MM.1S (cell line): ENCODE measurements around the gene GPATCH4.

Experiments
- DNase-seq: peaks from one replicate; pipeline ENCODE4 v3.0.0-alpha.2; 2015
- H2AFZ ChIP-seq: fragments of 300-600 bp; sonication (generic); 2 replicates; pipeline ENCODE4 v1.6.0; 2016; ENCODE audit warnings: antibody characterized with exemption, low read length
- H3F3A ChIP-seq: fragments of 300-600 bp; sonication (generic); 2 replicates; pipeline ENCODE4 v1.6.1; 2016; ENCODE audit warnings: mild to moderate bottlenecking, antibody characterized with exemption, low read length, moderate library complexity, mixed read lengths; ENCODE audit not compliant: insufficient read depth
- H3K27ac ChIP-seq: fragments of 300-600 bp; sonication (generic); 2 replicates; pipeline ENCODE4 v1.5.1; 2016; ENCODE audit warnings: mild to moderate bottlenecking, low read length
- H3K27me3 ChIP-seq: fragments of 300-600 bp; sonication (generic); replicated peaks from 2 replicates; pipeline ENCODE4 v1.6.0; 2016; ENCODE audit warnings: low read length; ENCODE audit not compliant: insufficient read depth
- H3K36me3 ChIP-seq: fragments of 300-600 bp; sonication (generic); replicated peaks from 2 replicates; pipeline ENCODE4 v1.6.1; 2016; ENCODE audit warnings: mild to moderate bottlenecking, low read length, mixed read lengths; ENCODE audit not compliant: insufficient read depth
- H3K4me1 ChIP-seq: fragments of 300-600 bp; sonication (generic); 2 replicates; pipeline ENCODE4 v1.6.1; 2016; ENCODE audit warnings: low read length, mixed read lengths
- H3K4me2 ChIP-seq: fragments of 300-600 bp; sonication (generic); 2 replicates; pipeline ENCODE4 v1.6.0; 2016; ENCODE audit warnings: low read depth, low read length
- H3K4me3 ChIP-seq: fragments of 300-600 bp; sonication (generic); 2 replicates; pipeline ENCODE4 v1.5.1; 2016; ENCODE audit warnings: low read length, mixed read lengths
- H3K79me2 ChIP-seq: fragments of 300-600 bp; sonication (generic); 2 replicates; pipeline ENCODE4 v1.6.1; 2016; ENCODE audit warnings: mixed run types, low read length, mixed read lengths
- H3K9ac ChIP-seq: fragments of 300-600 bp; sonication (generic); 2 replicates; pipeline ENCODE4 v1.6.1; 2016; ENCODE audit warnings: low read length, mixed read lengths
- H3K9me2 ChIP-seq: fragments of 300-600 bp; sonication (generic); replicated peaks from 2 replicates; pipeline ENCODE4 v1.6.1; 2016; ENCODE audit warnings: mild to moderate bottlenecking, low read length, mixed read lengths; ENCODE audit not compliant: insufficient read depth
- H3K9me3 ChIP-seq: fragments of 300-600 bp; sonication (generic); replicated peaks from 2 replicates; pipeline ENCODE4 v1.6.1; 2016; ENCODE audit warnings: mild to moderate bottlenecking, low read length, mixed read lengths; ENCODE audit not compliant: insufficient read depth
- H4K20me1 ChIP-seq: fragments of 300-600 bp; sonication (generic); 2 replicates; pipeline ENCODE4 v1.6.1; 2016; ENCODE audit warnings: mild to moderate bottlenecking, low read length, moderate library complexity, mixed read lengths; ENCODE audit not compliant: insufficient read depth
- CTCF ChIP-seq: fragments of 300-600 bp; sonication (generic); IDR thresholded peaks from 2 replicates; pipeline ENCODE4 v1.5.1; 2016; ENCODE audit warnings: antibody characterized with exemption, low read length, mixed read lengths
- EZH2 ChIP-seq: fragments of 300-600 bp; sonication (generic); optimal IDR thresholded peaks from 2 replicates; pipeline ENCODE3; 2017; ENCODE audit warnings: low read depth, mild to moderate bottlenecking, antibody characterized with exemption, low read length, mixed read lengths
- EZH2phosphoT487 ChIP-seq: fragments of 300-600 bp; sonication (generic); IDR thresholded peaks from 2 replicates; pipeline ENCODE4 v1.6.1; 2018; ENCODE audit warnings: antibody characterized with exemption, low read length

The GPATCH4 gene

GRCh38 chr1:156559797-156560385 is 41.4 kb downstream of the GPATCH4 start:
- no peaks in the 10 kb centered on the region for H3K79me2 ChIP-seq
- no peak for DNase-seq
- H3K9ac ChIP-seq, result no peak overlapping the region
- H4K20me1 ChIP-seq, result no peaks in the 10 kb centered on the region
- no peak overlapping the region for H2AFZ ChIP-seq
- H3K9me2 ChIP-seq, result no peaks in the 10 kb centered on the region
- no peaks in the 10 kb centered on the region for H3K9me3 ChIP-seq
- no peak overlapping the region for H3K4me3 ChIP-seq
- no peaks in the 10 kb centered on the region for H3F3A ChIP-seq
- H3K36me3 ChIP-seq, result no peaks in the 10 kb centered on the region
- TF ChIP-seq CTCF, result no peak
- no peak for TF ChIP-seq EZH2phosphoT487
- TF ChIP-seq EZH2, result no peak
- H3K27me3 ChIP-seq, result no peaks in the 10 kb centered on the region
- H3K4me1 ChIP-seq, result no peaks in the 10 kb centered on the region
- no peak overlapping the region for H3K4me2 ChIP-seq
- no peak overlapping the region for H3K27ac ChIP-seq

GRCh38 chr1:156559086-156559796 is 42.0 kb downstream of the GPATCH4 start:
- TF ChIP-seq EZH2, result no peak
- no peak for DNase-seq
- H3K27me3 ChIP-seq, result no peaks in the 10 kb centered on the region
- H3K4me2 ChIP-seq, result no peak overlapping the region
- H3K4me1 ChIP-seq, result no peaks in the 10 kb centered on the region
- no peak overlapping the region for H3K27ac ChIP-seq
- no peaks in the 10 kb centered on the region for H3F3A ChIP-seq
- H3K9me3 ChIP-seq, result no peaks in the 10 kb centered on the region
- H4K20me1 ChIP-seq, result no peaks in the 10 kb centered on the region
- no peaks in the 10 kb centered on the region for H3K36me3 ChIP-seq
- no peak overlapping the region for H2AFZ ChIP-seq
- no peaks in the 10 kb centered on the region for H3K79me2 ChIP-seq
- no peak overlapping the region for H3K9ac ChIP-seq
- no peak overlapping the region for H3K4me3 ChIP-seq
- H3K9me2 ChIP-seq, result no peaks in the 10 kb centered on the region

- H3F3A ChIP-seq, result no peaks in the 10 kb centered on the region
- no peaks in the 10 kb centered on the region for H3K9me2 ChIP-seq
- no peaks in the 10 kb centered on the region for H3K27me3 ChIP-seq
- no peaks in the 10 kb centered on the region for H3K36me3 ChIP-seq
- no peak overlapping the region for H3K9ac ChIP-seq
- H3K9me3 ChIP-seq, result no peaks in the 10 kb centered on the region
- H4K20me1 ChIP-seq, result no peaks in the 10 kb centered on the region
- H3K79me2 ChIP-seq, result no peaks in the 10 kb centered on the region
- H2AFZ ChIP-seq, result no peak overlapping the region
- H3K4me2 ChIP-seq, result no peak overlapping the region
- H3K4me1 ChIP-seq, result no peaks in the 10 kb centered on the region
- H3K27ac ChIP-seq, result no peak overlapping the region
- TF ChIP-seq CTCF (no peak), EZH2phosphoT487 (no peak), EZH2 (no peak)
- H3K4me3 ChIP-seq, result no peak overlapping the region
- DNase-seq, result no peak
Measured at GRCh38 chr1:156556354-156556753, 44.9 kb downstream of the GPATCH4 start.

- Histone ChIP-seq H3K27ac (no peak overlapping the region), H3K27me3 (no peaks in the 10 kb centered on the region), H3K4me3 (no peak overlapping the region), H3K4me2 (no peak overlapping the region), H4K20me1 (no peaks in the 10 kb centered on the region), H3K79me2 (no peaks in the 10 kb centered on the region), H3K9ac (no peak overlapping the region), H2AFZ (no peak overlapping the region), H3K9me2 (no peaks in the 10 kb centered on the region), H3K9me3 (no peaks in the 10 kb centered on the region), H3F3A (no peaks in the 10 kb centered on the region), H3K4me1 (no peaks in the 10 kb centered on the region), H3K36me3 (no peaks in the 10 kb centered on the region)
- TF ChIP-seq CTCF (no peak), EZH2 (no peak), EZH2phosphoT487 (no peak)
- DNase-seq, result no peak
Measured at GRCh38 chr1:156555715-156556114, 45.6 kb downstream of the GPATCH4 start.
